CD4-positive, alpha-beta T cell treated with Interleukin-17A for 1 hour (primary cell): Measurements from ENCODE around the gene ID2.

Experiments used
- DNase-seq: peaks from one replicate; pipeline ENCODE4 v3.0.0-alpha.2; 2020

ID2 gene

GRCh38 chr2:8648441-8649213, 33.2 kb upstream of the ID2 start:
- DNase-seq = no peak

GRCh38 chr2:8649718-8650117, 32.1 kb upstream of the ID2 start:
- no peak for DNase-seq

GRCh38 chr2:8650256-8650655, 31.6 kb upstream of the ID2 start:
- no peak for DNase-seq

GRCh38 chr2:8652774-8653426, 29.0 kb upstream of the ID2 start:
- DNase-seq = no peak

GRCh38 chr2:8653485-8653884, 28.4 kb upstream of the ID2 start:
- DNase-seq = no peak

- DNase-seq = no peak
Observed at GRCh38 chr2:8654041-8654440, 27.8 kb upstream of the ID2 start.

- DNase-seq = no peak
Observed at GRCh38 chr2:8654483-8654882, 27.4 kb upstream of the ID2 start.

- DNase-seq = no peak
Observed at GRCh38 chr2:8656160-8656641, 25.7 kb upstream of the ID2 start.

- no peak for DNase-seq
Observed at GRCh38 chr2:8656811-8657210, 25.0 kb upstream of the ID2 start.

- DNase-seq = no peak
Observed at GRCh38 chr2:8657423-8658062, 24.3 kb upstream of the ID2 start.

- no peak for DNase-seq
Observed at GRCh38 chr2:8658064-8658862, 23.6 kb upstream of the ID2 start.

GRCh38 chr2:8659092-8659734, 22.6 kb upstream of the ID2 start:
- DNase-seq = no peak

GRCh38 chr2:8659735-8660492, 21.9 kb upstream of the ID2 start:
- DNase-seq = no peak

GRCh38 chr2:8661235-8661634, 20.6 kb upstream of the ID2 start:
- DNase-seq = no peak

- no peak for DNase-seq
Observed at GRCh38 chr2:8661736-8662135, 20.1 kb upstream of the ID2 start.

- DNase-seq = no peak
Observed at GRCh38 chr2:8662239-8662879, 19.5 kb upstream of the ID2 start.

GRCh38 chr2:8663997-8664396, 17.9 kb upstream of the ID2 start:
- no peak for DNase-seq

- no peak for DNase-seq
Observed at GRCh38 chr2:8666581-8666980, 15.3 kb upstream of the ID2 start.

- no peak for DNase-seq
Observed at GRCh38 chr2:8667896-8668512, 13.9 kb upstream of the ID2 start.

GRCh38 chr2:8669157-8669817, 12.6 kb upstream of the ID2 start:
- no peak for DNase-seq
